GM21717 (cell line): ENCODE results near the gene ZNF519.
A peak's percentile ranks its signal among the peaks of the same experiment; 100 is the strongest.
"Not testable (repeated sequence)": the region's sequence is repeated elsewhere in the genome, so short reads cannot be mapped to it uniquely, and the experiment has no call there.

Experiments
- ATAC-seq: cut with Tn5 transposase; IDR thresholded peaks from one replicate; pipeline ENCODE4 v1.9.1; 2021; ENCODE audit warnings: mild to moderate bottlenecking, moderate library complexity; ENCODE audit not compliant: unreplicated experiment

Gene ZNF519

DNA sequence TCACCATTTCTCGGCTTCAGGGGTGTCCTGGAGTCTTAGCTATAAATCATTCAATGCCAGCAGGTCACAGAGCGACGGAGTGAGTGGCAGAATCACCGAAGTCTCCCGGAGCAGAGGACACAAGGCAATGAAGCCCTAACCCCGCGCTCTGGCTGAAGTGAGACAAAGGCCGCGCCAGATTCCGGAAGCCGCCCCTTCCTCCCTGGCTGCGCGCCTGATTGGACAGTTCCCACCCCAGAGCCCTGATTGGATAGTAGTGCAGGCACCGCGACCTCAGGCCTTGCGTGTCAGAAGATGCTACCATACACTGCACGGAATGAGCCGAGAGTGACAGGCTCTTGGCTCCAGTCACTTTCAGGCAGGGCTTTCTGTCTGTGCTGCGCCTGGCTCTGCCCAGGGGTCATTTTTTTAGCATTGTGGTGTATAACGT is at the start of gene ZNF519:
Gene ZNF519 (minus strand): TSS at position 165 of the 430 bp plus-strand sequence. CDS start 158 bp downstream, at position 7.
- peak; percentile 100 for ATAC-seq

DNA sequence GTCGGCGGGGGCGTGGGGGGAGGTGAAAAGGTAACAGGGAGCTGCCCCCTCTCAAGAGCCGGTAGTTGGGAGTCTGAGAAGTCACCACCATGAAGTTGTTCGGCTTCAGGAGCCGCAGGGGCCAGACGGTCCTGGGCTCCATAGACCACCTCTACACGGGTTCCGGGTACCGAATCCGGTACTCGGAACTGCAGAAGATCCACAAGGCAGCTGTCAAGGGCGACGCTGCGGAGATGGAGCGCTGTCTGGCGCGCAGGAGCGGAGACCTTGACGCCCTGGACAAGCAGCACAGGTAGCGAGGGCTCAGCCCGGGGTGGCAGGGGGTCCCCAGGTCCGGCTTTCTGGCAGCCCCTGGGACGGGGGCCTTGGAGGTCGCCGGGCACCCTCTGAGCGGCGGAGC is 47.1 kb upstream of the ZNF519 start:
- ATAC-seq = no peak

DNA sequence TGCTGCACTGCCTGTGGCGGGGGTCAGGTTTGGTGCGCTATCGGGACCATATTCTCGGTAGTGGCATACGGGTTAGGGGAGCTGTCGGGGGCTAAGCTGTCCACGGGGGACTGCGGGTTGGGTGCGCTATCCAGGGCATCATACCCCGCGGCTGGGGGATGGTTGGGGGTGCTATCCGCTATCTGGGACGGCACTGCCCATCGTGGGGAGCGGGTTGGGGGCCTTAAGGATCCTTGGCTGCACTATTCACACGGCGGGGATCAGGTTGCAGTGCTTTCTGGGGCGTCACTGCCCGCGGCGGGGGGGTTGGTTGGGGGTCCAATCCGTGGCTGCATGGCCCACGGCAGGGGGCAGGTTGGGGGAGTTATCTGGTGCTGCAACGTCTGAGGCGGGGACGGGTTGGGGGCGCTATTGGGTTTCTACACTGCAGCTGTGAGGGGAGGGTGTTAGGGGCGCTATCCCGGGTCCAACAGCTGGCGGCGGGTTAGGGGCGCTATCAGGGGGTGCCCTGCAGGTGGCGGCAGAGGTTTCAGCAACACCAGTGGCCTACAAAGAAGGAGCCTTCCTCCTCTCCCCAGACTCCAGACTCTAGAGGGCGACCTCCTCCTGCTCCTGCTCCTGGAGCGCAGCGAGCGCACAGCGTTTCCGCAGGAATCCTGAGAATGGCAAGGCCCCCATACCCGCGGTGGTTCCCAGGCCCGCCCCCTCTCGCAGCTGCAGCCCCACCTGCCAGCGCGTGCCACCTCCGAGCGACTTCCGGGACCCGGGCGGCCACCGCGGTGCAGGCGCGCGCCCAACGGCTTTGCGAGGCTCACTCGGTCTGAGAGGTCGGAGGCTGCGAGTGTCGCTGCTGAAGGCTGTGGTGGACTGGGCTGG is 46.3 kb upstream of the ZNF519 start:
- ATAC-seq = peak; percentile 90

GRCh38 chr18:14177540-14178320 is 45.5 kb upstream of the ZNF519 start:
- ATAC-seq = not testable (repeated sequence)

GRCh38 chr18:14175404-14175803 is 43.2 kb upstream of the ZNF519 start:
- not testable (repeated sequence) for ATAC-seq

DNA sequence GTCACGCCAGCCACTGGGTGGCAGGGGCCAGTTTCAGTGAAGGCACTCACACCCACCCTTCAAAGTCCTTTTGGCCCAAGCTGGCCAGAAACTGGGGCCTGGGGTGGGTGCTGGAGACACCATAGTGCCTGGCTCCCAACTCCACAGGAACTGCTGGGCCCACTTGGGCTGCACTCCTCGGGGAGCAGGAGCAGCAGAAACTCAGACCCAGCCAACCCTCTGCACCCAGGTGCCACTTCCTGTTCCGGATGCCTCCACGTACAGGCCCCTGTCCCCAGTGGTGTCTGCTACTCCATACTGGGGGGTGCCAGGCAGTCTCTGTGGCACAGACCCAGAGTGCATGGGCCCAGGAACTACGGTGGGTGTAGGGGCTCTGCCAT is 42.5 kb upstream of the ZNF519 start:
- ATAC-seq = no peak

DNA sequence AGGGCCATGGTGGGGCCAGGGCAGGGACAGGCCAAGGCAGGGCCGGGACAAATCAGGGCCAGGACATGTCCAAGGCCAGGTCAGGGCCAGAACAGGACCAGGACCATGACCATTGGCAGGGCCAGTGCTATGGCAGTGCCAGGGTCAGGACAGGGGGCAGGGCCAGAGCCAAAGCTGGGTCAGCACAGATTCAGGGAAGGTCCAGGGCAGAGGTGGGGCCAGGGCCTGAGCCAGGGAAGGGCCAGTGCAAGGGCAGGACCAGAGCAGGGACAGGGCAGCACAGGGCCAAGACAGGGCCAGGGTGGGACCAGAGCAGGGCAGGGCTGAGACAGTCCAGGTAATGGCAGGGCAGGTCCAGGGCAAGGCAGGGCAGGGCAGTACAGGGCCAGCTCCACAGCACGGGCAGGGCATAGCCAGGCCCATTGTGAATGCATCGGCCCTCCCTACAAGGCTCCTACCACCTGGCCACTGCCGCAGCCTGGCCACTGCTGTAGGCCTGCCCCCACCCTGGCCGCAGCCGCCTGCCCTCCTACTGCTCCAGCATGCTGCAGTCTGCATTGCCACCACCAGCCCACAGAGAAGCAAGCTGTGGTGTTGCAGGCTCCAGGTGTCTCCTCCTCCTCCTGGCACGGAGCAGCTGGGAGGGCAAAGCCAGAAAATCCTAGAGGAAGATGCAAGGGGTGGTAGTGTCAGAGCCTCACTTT is 41.9 kb upstream of the ZNF519 start:
- ATAC-seq = not testable (repeated sequence)

DNA sequence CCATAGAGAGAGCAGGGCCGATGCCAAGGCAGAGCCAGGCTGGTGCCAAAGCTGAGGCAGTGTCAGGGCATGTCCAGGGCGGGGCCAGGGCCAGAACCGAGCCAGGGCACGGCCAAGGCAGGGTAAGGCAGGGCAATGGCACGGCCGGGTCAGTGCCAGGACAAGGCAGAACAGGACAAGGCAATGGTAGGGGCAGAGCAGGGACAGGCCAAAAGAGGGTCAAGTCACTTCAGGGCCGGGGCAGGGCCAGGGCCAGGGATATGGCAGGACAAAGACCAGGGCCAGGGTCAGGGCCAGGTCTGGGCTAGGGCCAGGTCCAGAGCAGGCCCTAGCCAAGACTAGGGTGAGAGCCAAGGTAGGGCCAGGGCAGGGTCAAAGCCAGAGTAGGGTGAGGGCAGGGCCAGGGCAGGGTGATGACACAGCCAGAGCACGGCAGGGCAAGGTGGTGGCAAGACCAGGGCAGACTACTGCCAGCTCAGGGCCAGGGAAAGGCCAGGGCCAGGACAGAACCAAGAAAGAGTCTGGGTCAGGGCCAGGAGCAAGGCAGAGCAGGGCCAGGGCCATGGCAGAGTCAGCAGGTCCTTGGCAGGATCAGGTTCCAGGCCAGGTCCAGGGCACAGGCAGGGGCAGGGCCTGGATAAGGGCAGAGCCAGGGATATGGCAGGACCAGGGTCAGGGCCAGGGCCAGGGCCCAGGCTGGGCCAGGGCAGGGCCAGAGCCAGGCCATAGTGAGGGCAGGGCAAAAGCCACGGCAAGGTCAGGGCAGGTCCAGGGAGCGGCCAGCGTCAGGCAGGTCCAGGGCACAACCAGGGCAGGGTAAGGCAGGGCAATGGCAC is 41.1 kb upstream of the ZNF519 start:
- not testable (repeated sequence) for ATAC-seq

GRCh38 chr18:14172142-14173115 is 40.2 kb upstream of the ZNF519 start:
- ATAC-seq = not testable (repeated sequence)

- not testable (repeated sequence) for ATAC-seq
Observed at GRCh38 chr18:14171301-14172141, 39.3 kb upstream of the ZNF519 start.

- ATAC-seq = not testable (repeated sequence)
Observed at GRCh38 chr18:14170367-14171036, 38.3 kb upstream of the ZNF519 start.

DNA sequence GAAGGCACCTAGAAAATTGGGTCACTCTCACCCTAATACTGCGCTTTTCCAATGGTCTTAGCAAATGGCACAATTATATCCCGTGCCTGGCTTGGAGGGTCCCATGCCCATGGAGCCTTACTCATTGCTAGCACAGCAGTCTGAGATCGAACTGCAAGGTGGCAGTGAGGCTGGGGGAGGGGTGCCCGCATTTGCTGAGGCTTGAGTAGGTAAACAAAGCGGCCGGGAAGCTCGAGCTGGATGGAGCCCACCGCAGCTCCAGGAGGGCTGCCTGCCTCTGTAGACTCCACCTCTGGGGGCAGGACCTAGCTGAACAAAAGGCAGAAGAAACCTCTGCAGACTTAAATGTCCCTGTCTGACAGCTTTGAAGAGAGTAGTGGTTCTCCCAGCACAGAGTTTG is 30.7 kb upstream of the ZNF519 start:
- ATAC-seq = not testable (repeated sequence)

- ATAC-seq = not testable (repeated sequence)
Observed at GRCh38 chr18:14151564-14152113, 19.4 kb upstream of the ZNF519 start.

DNA sequence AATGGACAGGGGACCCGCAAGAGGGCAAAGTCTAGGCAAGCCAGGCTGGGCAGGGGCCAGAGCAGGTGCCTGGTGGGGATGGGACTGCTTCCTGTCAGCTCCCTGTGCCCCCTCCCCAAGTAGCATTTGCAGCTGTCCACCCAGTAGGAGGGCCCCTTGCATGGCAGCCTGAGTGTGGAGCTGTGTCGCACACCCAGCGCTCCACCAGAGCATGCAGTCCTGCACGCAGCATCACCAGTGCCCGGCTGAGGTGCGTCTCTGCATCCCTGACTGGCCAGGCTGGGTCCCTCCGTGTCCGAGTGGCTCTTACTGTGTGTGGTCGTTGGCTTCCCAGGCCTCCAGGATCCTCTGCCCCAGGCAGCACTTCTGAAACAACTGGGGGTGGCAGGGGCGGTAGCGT is 18.5 kb upstream of the ZNF519 start:
- ATAC-seq = not testable (repeated sequence)

DNA sequence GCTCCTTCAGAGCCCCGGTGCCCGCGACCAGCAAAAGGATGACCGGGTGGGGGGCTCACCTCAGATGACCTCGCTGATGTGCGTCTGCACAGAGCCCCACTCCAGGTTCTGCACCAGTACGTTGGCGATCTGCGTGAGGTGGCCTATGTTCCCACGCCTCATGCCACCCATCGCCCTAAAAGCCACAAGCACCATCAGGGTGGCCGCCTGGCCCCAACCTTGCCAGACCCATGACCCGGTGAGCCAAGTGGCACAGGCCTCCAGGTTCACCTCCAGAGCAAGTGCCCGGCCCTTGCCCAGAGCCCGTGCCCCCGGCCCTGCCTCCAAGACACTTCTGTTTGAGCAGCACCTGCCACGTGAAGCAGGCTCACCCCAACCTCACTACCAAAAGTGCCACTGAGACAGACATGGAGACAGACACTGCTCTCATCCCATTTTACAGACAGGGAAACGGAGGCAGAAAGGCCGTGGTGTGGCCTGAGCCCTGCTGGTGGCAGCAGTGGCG is 17.7 kb upstream of the ZNF519 start:
- not testable (repeated sequence) for ATAC-seq

DNA sequence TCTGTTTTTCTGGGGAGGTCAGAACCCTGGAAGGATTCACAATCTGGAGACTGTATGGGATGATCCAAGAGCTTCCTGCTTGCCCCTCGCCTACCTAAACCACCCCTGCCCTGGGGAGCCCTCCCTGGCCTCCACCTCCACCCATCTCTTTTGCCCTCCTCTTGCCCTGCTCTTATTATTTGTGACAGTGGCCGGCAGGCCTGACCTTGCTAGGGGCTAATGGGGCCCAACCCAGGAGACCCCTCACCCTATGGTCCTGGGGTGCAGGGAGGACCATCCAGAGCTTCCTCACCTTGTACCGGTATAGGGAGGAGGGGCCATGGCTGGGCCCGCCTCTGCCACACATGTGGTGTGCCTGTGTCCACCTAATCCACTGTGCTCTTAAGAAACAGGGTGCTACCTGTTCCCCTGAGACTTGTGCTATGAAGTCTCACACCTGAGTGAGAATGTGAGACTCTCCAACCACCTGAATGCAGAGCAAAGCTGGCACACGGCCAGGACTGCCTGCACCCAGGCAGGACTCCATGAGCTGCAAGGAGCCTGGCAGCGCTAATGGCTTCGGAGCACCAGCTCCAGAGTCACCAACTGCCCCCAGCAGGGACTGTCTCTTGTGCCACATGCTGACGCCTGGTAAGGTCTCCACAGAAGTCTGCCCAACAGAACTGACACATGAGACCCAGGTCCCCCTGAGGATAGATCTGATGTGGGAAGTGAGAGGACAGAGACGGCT is 17.1 kb upstream of the ZNF519 start:
- not testable (repeated sequence) for ATAC-seq
